HG03280 (cell line): Measurements from ENCODE around the gene ABTB2.

Experiments
- ATAC-seq: cut with Tn5 transposase; IDR thresholded peaks from one replicate; pipeline ENCODE4 v1.9.1; 2021; ENCODE audit warnings: mild to moderate bottlenecking, moderate library complexity; ENCODE audit not compliant: unreplicated experiment

Gene ABTB2

DNA sequence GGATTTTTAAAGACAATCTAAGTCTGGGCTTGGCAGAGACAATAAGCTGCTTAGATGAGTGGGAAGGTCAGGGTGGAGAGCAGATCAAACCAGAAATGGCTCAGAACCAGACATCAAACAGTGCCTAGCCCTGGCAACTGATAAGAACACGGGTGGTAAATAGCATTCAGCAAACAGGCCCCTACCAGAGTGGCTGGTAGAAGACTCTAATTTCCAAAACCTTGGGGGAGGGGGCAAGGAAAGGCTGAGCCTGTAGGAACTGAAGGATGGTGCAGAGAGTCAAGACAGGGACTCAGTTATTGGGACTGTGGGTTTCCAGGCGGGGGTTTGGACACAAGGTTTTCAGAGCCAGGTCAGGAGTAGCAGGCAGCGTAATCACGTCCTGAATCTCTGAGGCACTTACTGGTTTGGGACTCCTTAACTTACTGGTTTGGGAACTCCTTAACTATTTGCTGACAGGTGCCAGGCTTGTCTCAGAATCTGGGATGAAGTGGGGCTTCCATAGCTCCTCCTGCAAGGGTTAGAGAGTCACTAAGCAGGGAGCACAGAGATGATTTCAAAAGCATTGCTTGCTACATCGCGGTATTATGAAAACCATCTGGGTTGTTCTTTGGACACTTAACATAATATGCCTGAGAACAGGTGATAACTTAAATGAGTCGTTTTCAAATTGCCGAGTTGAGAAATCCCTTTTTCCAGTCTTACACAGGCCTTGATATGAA, 5.7 kb upstream of the ABTB2 start:
- ATAC-seq = no peak

DNA sequence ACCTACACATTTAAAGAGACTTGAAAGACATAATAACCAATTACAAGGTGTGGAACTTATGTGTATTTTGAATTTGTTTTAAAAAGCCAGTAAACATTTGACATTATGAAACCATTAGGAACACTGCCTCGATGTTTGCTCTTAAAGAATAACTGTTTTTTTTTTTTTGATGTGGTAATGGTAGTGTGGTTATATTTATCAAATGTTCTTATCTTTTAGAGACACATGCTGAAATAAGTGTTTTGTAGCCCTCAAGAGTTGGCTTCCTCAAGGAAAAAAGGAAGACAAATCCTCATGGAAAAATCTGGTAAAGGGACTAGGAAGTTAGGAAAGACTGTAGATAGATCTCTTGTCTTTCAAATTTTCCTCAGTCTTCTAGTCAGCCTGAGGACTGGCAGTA, 2.2 kb upstream of the ABTB2 start:
- no peak for ATAC-seq

DNA sequence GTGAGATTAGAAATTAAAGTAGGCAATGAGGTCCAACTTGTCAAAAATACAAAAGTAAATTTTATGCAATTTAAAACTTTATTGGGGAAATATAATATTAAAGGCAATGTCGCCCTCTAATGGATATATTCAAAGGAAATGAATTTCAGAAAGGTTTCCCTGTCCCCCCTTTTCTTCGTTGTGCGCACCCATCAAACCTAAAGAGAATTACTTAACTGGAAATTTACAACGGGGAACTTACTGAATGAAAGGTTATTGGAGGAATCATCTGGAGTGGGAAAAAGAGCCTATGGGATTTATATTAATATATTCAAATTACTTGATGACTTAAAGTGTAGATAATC, 1.7 kb upstream of the ABTB2 start:
- no peak for ATAC-seq

DNA sequence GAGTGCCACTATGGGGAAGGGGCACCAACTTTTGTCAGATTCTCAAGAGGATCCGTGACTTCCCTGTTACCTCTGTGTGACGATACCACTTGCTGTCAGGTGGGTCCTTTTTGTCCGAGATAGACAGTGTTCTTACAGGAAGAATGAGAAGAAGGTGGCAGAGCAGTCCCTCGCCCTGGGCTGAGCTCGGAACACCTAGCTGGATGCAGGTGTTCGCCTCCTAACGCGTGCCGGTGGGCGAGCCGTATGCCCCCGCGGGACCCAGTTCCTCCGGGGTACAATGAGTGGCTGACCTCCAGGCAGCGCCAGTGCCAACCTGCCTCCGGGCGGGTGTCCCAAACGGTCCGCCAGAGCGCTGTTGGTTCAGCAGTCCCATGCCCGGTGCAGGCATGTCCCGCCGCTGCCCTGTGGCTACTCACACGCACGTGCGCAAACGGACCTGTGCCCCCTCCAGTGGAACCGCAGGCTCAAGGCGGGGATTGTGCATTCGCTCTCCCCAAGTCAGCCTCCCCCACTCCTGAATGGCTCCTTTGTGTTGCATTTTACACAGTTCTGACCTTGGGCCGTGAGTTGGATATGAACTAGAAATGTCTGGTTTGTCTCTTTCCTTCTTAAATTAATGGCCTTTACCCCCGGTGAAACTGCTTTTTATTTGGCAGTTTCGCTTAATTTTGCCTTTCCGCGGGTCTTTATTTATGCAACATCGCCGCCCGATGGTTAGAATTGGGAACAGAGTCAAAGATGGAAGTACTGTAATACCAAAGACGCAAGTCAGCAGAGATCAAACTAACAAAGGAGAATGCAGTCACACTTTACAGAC, 1.1 kb upstream of the ABTB2 start:
- ATAC-seq = no peak

DNA sequence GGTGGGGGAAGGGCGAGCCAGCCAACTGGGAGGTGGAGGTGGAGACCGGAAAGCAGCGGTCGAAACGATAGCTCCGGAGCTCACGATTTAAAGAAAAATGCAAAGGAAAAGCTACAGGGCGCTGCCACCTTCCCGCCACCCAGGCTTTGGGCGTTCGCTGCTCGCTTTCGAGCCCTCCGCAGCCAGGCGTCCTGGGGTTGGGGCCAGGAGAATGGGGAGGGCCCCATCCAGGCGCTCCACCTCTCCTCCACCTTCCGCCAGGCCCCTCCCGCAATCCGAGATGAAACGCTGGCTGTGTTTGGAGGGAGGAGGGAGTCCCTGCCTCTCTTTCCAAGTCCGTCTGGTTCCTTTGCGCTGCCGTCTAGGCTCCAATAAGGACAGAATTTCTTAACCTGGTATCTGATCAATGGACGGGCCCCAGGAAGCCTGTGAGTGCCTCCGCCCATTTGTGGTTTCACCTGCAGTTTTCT, 483 bp upstream of the ABTB2 start:
- no peak for ATAC-seq

DNA sequence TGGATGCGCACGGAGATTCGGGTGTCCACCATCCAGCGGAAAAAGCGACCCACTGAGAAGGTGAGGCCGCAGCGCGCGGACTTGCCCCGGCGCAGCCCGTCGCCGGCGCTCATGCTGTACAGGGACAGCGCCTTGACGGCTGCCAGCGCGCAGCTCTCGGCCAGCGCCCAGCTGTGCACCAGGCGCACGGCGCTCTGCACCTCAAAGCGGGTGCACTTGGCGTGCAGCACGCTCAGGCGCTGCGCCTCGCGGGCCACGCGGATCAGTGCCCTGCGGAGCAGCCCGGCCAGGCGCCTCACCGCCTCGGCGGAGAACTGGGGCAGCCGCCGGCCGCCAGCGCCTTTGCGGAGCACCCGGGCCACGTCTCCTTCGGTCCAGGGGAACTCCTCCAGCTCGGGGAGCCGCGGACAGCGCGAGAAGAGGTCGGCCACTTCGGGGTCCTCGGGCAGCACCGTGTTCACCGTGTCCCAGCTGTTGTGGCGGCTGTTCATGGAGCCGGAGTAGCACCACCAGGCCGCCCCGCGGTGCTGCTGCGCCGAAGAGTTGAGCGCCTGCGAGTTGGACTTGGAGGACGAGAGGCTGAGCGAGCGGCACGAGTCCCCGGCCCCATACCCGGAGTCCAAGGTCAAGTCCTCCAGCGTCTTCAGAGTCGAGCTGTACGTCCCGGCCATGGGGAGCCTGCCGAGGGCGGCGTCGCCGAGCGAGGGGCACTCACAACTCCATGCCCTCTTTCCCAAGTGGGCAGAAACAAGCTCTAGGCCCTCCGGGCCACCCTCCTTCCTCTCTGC, 703 bp downstream of the ABTB2 start:
- ATAC-seq = no peak

DNA sequence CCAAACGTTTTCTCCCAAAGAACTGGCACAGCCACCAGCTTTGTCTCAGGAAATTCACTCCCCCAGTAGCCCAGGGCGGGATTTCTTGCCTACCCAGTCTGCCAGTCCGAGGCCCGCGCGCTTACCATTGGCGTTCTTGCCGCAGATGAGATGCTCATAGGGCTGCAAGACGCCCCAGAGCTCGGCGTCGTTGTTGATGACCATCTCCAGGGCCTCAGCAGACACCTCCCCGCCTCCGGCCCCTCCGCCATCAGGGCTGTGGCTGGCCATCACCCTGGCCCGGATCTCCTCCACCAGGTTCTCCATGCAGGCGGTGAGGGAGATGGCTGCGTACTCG, 1.3 kb downstream of the ABTB2 start:
- ATAC-seq = no peak

DNA sequence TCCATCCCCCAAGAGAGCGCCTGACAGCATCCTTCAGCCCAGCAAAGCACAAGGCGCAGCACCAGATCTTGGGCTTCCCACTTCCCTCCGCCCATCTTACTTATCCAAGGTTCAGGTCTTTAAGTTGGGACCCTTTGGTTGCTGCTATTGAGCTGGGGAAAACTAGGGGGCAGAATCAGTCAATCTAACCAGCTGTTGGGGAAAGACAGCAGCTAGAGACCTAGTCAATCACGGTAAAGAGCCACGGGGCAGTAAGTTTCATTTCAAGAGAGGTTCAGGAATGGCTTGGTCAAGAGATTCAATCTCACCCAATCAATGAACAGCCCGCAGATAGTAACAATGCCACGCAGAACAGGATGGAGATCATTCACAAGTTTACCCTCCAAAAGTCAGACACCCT, 1.7 kb downstream of the ABTB2 start:
- no peak for ATAC-seq

DNA sequence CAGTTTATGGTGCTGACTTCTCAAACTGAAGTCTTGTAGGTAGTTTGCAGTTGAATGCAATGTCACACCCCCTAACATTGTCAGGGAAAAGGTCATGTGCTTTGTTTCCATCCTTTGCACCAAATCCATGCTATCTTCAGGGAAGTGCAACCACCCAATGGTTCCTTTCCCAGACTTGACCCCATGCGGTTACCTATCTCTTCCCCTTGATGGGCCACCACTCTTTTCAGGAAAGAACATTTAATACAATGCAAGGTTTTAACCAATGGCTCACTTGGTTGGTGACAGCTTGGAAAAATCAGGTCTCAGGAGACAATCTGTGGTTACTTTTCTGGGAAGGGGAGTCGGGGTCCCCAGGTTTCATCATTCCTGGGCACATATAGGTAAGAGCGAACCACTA, 2.1 kb downstream of the ABTB2 start:
- no peak for ATAC-seq

DNA sequence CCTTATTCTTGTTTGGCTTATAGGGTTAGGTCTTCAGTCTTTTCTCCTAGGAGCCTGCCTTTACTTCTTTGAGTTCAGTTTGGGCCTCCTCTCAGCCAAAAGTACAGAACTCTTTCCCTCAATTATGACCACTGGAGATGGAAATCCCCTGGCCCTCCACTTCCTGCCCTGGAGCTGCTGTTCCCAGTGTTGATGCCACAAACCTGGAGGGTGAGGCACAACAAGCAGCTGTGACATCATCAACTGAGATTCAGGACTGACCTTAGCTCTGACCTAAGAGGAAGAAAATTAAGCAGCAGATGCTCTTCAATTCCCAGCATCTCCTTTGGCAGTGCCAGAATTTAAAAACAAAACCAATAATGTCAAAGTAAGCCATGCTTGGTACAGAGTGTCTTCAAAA, 3.0 kb downstream of the ABTB2 start:
- no peak for ATAC-seq

DNA sequence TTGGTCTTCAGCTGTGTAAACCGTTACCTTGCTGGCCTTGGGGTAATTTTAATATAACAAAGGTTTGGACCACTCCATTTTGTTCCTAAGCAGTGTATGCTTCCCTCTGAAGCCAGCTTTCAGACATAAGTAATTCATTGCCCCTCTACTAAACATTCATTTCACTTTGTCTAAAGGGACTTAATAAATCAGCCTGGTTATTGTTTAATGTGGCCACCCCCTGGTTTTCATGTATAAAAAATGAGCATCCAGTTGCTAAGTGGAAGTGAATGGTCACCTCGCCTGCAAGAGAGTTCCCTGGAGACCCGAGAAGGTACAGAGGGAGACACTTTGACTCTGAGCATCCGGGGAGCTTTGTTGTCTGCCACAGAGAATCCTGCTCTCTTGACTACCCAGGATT, 3.9 kb downstream of the ABTB2 start:
- ATAC-seq = no peak

DNA sequence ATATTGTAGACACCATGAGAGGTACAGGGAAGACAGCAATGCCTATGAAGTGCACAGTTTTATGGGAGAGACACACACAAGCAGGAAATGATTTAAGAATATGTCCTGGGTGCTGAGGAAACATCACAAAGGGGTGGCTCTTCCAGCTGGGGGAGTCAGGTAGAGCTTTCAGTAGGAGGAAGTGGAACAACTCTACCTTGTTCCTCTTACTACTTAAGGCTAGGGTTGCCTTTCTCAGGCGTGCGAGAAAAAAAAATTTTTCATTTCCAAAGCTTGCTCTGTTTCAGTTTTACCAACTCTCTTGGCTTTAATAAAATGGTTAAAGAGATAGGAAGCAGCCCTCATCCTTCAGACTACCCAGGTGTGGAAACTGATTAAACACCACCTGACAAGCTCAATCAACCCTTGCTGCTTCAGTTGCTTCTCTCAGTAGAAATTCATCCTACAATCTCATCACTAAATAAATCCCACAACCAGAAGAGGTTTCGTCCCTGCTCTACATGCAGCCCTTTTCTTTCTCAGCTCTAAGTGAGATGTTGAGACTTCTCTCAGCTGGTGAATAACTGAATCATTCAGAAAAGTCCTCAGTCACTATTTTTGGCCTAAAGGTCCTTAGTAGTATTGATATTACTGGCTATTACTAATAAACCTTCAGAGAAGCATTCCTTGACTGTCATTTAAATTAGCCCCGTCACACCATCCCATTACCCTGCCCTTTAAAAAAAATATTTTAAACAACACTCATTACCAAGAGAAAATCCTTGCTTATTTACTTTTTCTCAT, 5.9 kb downstream of the ABTB2 start:
- ATAC-seq = peak; percentile 34

DNA sequence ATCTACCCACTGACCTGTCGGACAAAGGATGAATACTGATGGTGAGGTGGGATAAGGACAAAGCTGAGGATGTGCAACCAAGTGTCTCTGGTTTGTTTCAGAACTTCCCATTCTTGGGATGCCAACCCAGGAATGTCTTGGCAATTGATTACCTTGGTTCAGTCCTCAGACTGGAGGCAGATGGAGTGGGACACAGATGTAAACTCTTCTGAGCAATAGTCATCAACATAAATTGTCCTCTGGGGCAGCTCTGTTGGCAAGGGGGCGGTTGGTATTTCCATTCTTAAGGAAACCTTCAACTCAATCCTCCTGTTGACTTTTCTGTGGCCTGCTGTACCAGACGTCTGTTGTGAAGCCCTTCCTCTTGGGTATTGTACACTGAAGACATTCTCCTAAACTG, 6.8 kb downstream of the ABTB2 start:
- ATAC-seq = no peak

DNA sequence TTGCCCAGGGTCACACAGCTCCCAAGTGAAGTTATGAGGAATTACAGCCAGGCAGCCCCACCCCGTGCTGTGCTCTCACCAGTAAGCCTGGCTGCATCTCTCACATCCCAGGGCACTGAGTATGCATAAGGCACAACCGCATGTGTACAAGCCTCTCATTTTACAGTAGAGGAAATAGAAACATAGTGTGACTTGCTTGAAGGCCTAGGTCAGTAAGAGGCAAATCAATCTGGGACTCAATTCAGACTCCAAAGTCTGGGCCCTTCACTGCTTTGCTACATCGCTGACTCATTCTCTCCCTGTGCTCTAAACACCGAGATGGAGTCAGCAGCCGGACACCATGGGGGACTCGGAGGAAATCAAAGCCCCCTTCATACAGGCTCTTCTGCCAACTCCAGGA, 7.9 kb downstream of the ABTB2 start:
- ATAC-seq = no peak

DNA sequence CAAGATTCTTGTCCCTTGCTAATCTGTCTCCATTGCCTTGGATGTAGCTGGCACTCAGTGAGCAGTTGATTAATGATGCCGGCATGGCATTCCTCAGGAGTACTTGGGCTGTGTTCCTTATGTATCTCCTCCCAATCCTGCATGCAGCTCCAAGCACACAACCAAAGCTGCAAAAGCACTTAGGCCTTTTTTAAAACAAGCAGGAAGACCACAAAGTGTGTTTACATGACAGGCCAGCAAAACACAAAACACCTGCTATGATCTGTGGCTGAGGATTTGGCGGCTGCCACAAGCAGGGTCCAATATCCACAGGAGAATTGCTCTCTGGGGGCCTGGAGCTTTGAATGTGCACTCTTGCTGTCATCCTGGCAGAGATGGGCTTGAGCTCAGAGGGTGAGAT, 8.9 kb downstream of the ABTB2 start:
- ATAC-seq = no peak

DNA sequence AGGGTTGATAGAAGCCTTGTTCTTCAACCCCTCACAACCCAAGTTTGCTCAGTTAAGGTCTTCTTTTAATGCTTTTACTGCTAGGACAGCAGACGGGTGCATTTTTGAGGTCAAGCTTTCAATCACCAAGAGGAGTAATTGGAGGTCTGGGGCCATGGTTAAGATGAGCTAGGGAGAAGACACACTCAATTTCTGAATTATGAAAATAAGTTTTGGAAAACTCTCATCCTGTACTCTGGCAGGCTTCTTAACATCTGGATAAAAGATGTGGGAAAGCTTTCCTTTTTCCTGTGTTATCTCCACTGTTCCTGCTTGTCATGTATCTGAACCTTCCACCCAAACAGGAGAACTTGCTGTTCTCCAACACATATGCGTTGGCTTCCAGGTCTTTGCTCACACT, 9.7 kb downstream of the ABTB2 start:
- ATAC-seq = no peak

DNA sequence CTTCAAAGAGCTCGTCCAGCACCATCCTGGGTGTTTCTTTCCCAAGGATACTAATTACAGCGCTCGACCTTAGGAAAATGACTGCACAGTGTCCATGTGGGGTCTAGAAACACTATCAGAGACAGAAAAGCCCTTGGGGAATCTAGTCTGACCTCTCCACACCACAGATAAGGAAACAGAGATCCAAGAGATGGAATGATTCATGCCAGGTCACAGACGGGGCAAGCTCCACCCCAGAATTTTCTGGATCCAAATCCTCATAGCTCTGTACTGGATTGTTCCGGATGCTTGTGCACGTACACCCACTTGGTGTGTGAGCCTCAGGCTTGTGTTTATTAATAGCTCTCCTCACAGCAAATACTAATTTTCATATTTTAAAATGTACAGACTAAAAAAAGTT, 11.3 kb downstream of the ABTB2 start:
- no peak for ATAC-seq

DNA sequence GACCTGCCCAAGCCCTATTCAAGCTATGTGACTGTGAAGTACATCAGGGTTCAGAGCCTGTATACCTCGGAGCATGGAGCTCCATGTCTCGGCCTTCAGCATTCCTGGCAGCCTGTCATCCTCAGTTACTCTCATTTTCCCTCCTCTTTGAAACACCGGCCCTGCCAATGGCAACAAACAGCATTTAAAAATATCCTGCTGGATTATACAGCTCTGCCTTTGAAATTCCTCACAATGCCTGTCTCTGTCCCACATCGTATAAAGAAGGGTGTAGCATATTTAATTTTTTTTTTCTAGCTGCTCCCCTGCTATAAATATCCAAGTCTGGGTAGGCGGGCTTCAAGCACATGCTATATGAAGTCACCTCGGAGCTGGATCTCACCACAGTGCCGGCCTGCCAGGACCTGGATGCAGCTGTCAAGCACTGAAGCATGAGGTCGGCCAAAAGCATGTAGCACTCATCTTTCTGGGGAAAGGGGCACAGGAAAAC, 11.8 kb downstream of the ABTB2 start:
- ATAC-seq = no peak

DNA sequence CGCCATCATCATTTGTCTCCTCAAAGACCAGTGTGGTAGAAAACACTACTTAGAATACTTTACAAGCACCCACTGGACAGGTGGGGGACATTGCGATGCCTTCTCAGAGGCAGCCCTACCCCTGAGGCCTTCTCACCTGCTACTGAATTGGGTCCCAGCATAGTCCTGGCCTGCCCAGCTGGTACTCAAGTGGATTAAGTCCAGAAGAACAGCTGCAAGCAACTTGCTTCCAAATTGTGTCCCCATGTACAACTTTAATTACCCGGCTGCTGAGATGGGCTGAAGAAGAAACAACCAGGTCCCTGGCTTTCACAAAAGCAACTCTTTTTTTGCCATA, 12.3 kb downstream of the ABTB2 start:
- ATAC-seq = no peak

DNA sequence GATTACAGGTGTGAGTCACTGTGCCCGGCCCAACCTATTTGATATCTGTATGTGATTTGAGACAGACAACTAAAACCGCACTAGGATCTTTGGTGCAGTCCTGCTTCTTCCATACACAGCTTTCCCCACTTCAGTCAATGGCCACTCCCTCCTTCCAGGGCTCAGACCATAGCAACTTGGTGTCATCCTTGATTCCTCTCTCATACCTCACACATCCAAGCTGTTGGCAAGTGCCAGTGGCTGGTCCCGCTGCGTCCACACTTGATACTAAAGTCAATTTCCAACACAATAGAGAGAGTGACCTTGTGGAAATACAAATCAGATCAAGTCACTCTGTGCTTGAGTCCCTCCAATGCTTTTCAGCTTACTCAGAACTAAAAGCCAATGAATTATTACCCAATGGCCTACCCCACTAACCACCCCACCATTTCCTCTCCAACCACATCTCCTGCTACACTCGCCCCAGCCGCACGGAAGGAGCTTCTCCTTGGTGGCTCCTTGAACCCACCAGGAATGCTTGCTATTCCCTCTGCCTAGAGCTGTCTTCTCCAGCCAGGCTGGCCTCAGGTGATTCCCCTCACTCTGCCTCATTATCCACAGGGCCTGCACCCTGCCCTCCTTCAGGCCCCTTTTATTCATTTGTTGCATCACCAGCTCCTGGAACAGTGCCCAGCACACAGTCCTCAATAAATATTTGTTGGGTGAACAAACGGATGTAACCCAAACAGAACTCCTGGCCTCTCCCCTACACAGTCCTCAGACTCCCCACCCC, 12.9 kb downstream of the ABTB2 start:
- ATAC-seq = no peak
